Endometrial microvascular endothelial cells (primary cell): Measurements from ENCODE around the gene KRTAP16-1. TPM values are rescaled to one million over a fixed set of nuclear protein-coding genes. Genes with fewer than 3 reads are reported as not detected.

Experiments
- in situ Hi-C: cut with HindIII; loops from 2 replicates; pipeline ENCODE4 v1.10.0; 2017; ENCODE audit warnings: low sequenced_read_pairs, low pct_unique_long_range_greater_than_20kb; ENCODE audit errors: inconsistent ontology term
- total RNA-seq: library from RNA; depleted of rRNA; stranded (reverse); fragments of >200 nt; gene quantifications from one replicate; pipeline ENCODE4 v1.2.3, GENCODE V29; 2015; ENCODE audit errors: inconsistent ontology term

KRTAP16-1 gene
- total RNA-seq, 1 donor from 2014 or later: not detected

DNA sequence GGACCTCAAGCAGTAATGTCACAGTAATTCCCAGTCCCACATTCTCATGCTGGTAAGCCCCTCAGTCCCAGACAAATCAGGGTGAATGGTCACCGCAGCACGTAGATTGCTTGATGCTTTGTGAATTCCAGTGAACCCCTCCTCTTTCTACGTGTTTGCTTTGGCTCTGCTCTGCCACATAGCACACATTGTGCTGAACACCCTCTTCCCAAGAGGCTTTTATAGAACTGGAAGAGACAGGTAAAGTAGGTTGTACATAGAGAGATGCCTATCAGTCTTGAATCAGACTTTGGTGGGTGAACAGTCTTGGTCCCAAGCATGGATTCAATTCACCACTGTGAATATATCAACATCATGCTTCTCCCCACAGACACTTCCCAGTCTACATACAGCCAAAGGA lies 44.5 kb downstream of the KRTAP16-1 start:
- in situ Hi-C loops: no loop called here

DNA sequence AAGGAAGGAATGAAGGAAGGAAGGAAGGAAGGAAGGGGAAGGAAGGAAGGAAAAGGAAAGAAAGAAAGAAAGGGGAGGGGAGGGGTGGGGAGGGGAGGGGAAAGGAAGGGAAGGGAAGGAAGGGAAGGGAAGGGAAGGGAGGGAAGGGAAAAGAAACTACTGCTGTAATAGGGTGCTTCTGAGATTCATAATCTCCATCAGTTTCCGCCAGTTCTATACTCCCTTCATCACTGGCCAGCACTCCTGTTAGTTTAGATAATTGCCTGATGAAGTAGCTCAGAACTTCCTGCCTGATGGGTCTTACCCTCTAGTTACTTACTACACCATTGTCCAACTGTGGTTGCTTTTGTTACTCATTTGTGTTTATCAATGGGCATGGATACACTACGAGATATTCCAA lies 45.9 kb downstream of the KRTAP16-1 start:
- in situ Hi-C loops: no loop called here

DNA sequence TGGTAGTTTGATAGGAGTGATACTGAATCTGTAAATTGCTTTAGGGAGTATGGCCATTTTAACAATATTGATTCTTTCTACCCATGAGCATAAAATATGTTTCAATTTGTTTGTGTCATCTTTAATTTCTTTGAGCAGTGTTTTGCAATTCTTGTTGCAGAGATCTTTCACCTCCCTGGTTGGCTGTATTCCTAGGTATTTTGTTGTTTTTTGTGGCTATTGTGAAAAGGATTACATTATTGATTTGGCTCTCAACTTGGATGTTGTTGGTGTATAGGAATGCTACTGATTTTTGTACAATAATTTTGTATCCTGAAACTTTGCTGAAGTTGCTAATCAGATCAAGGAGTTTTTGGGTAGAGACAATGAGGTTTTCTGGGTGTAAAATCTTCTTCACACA lies 50.7 kb downstream of the KRTAP16-1 start:
- in situ Hi-C loops: no loop called here

Other genes starting within 250 kb of the KRTAP16-1 start
- not detected for gene KRTAP2-3, start 249.2 kb downstream of the KRTAP16-1 start, total RNA-seq
- gene KRTAP2-4, start 243.4 kb downstream of the KRTAP16-1 start, total RNA-seq: not detected
- gene KRTAP4-7, start 225.2 kb downstream of the KRTAP16-1 start, total RNA-seq: not detected
- gene KRTAP4-8, start 211.2 kb downstream of the KRTAP16-1 start, total RNA-seq: not detected
- gene KRTAP4-16, start 207.1 kb downstream of the KRTAP16-1 start, total RNA-seq: not detected
- not detected for gene KRTAP4-9, start 203.9 kb downstream of the KRTAP16-1 start, total RNA-seq
- not detected for gene KRTAP4-11, start 190.9 kb downstream of the KRTAP16-1 start, total RNA-seq
- not detected for gene KRTAP4-12, start 185.1 kb downstream of the KRTAP16-1 start, total RNA-seq
- not detected for gene KRTAP4-6, start 168.8 kb downstream of the KRTAP16-1 start, total RNA-seq
- gene KRTAP4-5, start 159.5 kb downstream of the KRTAP16-1 start, total RNA-seq: not detected
- gene KRTAP4-4, start 148.6 kb downstream of the KRTAP16-1 start, total RNA-seq: not detected
- gene KRTAP4-3, start 141.1 kb downstream of the KRTAP16-1 start, total RNA-seq: not detected
- not detected for gene KRTAP4-2, start 131.1 kb downstream of the KRTAP16-1 start, total RNA-seq
- not detected for gene KRTAP4-1, start 124.4 kb downstream of the KRTAP16-1 start, total RNA-seq
- gene KRTAP9-1, start 119.4 kb downstream of the KRTAP16-1 start, total RNA-seq: not detected
- not detected for gene KRTAP9-2, start 82.7 kb downstream of the KRTAP16-1 start, total RNA-seq
- gene KRTAP9-3, start 76.9 kb downstream of the KRTAP16-1 start, total RNA-seq: not detected
- not detected for gene KRTAP9-8, start 71.3 kb downstream of the KRTAP16-1 start, total RNA-seq
- not detected for gene KRTAP9-4, start 59.6 kb downstream of the KRTAP16-1 start, total RNA-seq
- gene KRTAP9-9, start 53.9 kb downstream of the KRTAP16-1 start, total RNA-seq: not detected
- not detected for gene KRTAP9-6, start 43.9 kb downstream of the KRTAP16-1 start, total RNA-seq
- gene KRTAP9-7, start 33.6 kb downstream of the KRTAP16-1 start, total RNA-seq: not detected
- gene KRTAP29-1, start 6.5 kb downstream of the KRTAP16-1 start, total RNA-seq: not detected
- gene KRTAP17-1, start 6.4 kb upstream of the KRTAP16-1 start, total RNA-seq: not detected
- gene KRT33A, start 41.5 kb upstream of the KRTAP16-1 start, total RNA-seq: not detected
- gene KRT33B, start 60.5 kb upstream of the KRTAP16-1 start, total RNA-seq: not detected
- gene KRT34, start 73.0 kb upstream of the KRTAP16-1 start, total RNA-seq: not detected
- gene KRT31, start 88.3 kb upstream of the KRTAP16-1 start, total RNA-seq: not detected
- gene KRT37, start 115.3 kb upstream of the KRTAP16-1 start, total RNA-seq: not detected
- gene KRT38, start 131.7 kb upstream of the KRTAP16-1 start, total RNA-seq: not detected
- gene KRT32, start 158.1 kb upstream of the KRTAP16-1 start, total RNA-seq: not detected
- not detected for gene KRT35, start 171.8 kb upstream of the KRTAP16-1 start, total RNA-seq
- gene KRT36, start 180.6 kb upstream of the KRTAP16-1 start, total RNA-seq: not detected
- not detected for gene KRT13, start 196.3 kb upstream of the KRTAP16-1 start, total RNA-seq
- 14.1 TPM for gene KRT15, start 209.6 kb upstream of the KRTAP16-1 start, total RNA-seq
- gene KRT19, start 219.0 kb upstream of the KRTAP16-1 start, total RNA-seq: 101 TPM